HepG2 (cell line): ENCODE results near the gene FAM53C. TPM values are rescaled to one million over a fixed set of nuclear protein-coding genes. Genes with fewer than 3 reads are reported as not detected.

Source experiments
- ATAC-seq: fragments of 200-7000 bp; cut with Tn5 transposase; 3 replicates; pipeline ENCODE4 v1.9.1; 2020; ENCODE audit warnings: mild to moderate bottlenecking, moderate library complexity
- BruUV-seq: library from RNA; stranded (reverse); fragments of 400-500 nt; replicated peaks from 2 replicates; lab custom pipeline; 2021; lab: Mats Ljungman, UMichigan
- CTCF ChIA-PET: fragments of 300-600 bp; formaldehyde crosslinking; extraction: SDS; loops from one replicate; lab custom pipeline; 2021; ENCODE audit warnings: low total read pairs, inconsistent platforms, low intra/inter-chr PET ratio; lab: Yijun Ruan, JAX
- POLR2A ChIA-PET: fragments of 350-600 bp; sonication (Branson Sonifier 250); formaldehyde crosslinking; loops from one replicate; lab custom pipeline; 2020; ENCODE audit warnings: antibody characterized with exemption, inconsistent platforms; lab: Yijun Ruan, JAX
- DNase-seq: peaks from one replicate; pipeline ENCODE4 v3.0.0-alpha.2; 2015; ENCODE audit warnings: low spot score
- FAIRE-seq: peaks from 3 replicates; lab custom pipeline; 2011; peaks lifted over from hg19 to GRCh38; lab: Jason Lieb, UNC
- H2AFZ ChIP-seq: one replicate; pipeline ENCODE4 v1.6.1; 2011; ENCODE audit warnings: low read length, inconsistent platforms
- H3K27ac ChIP-seq: fragments of 300-600 bp; 3 replicates; pipeline ENCODE4 v1.8.0; 2011; ENCODE audit warnings: mixed run types, mild to moderate bottlenecking, mixed read lengths, low read length, inconsistent platforms; ENCODE audit not compliant: insufficient read depth; ENCODE audit errors: extremely low read length
- H3K27me3 ChIP-seq, 2 experiments: fragments of 200-600 bp in 1 of 2; 2 replicates in 1 of 2; 3 replicates in 1 of 2; pipeline versions ENCODE4 v1.6.0 to v1.8.0; 2011; ENCODE audit warnings: low read length in 2 of 2, mild to moderate bottlenecking in 2 of 2, moderate library complexity in 2 of 2, inconsistent platforms in 1 of 2; ENCODE audit not compliant: insufficient read depth in 2 of 2, control insufficient read depth in 1 of 2
- H3K36me3 ChIP-seq, 2 experiments: fragments of 200-600 bp in 1 of 2; replicated peaks in 1 of 2; 2 replicates in 1 of 2; 3 replicates in 1 of 2; pipeline versions ENCODE4 v1.5.1 to v1.8.0; 2011; ENCODE audit warnings: low read length in 2 of 2, inconsistent platforms in 1 of 2; ENCODE audit not compliant: insufficient read depth in 2 of 2, control insufficient read depth in 1 of 2
- H3K4me1 ChIP-seq: 2 replicates; pipeline ENCODE4 v1.5.1; 2012; ENCODE audit warnings: low read length, inconsistent platforms; ENCODE audit not compliant: insufficient read depth
- H3K4me2 ChIP-seq: 2 replicates; pipeline ENCODE4 v1.6.0; 2011; ENCODE audit warnings: low read depth, low read length, inconsistent platforms
- H3K4me3 ChIP-seq, 3 experiments: fragments of 200-600 bp in 1 of 3; sonication (generic), shearing (Covaris generic) in 1 of 3; replicated peaks in 1 of 3; 2 replicates each; pipeline ENCODE4 v1.5.1; 2011 to 2016; ENCODE audit warnings: low read length in 3 of 3, inconsistent platforms in 2 of 3, low read depth in 2 of 3, mild to moderate bottlenecking in 2 of 3, control low read depth in 1 of 3, mixed read lengths in 1 of 3; ENCODE audit not compliant: insufficient read depth in 1 of 3
- H3K79me2 ChIP-seq: one replicate; pipeline ENCODE4 v1.6.1; 2011; ENCODE audit warnings: low read length, inconsistent platforms; ENCODE audit not compliant: insufficient read depth
- H3K9ac ChIP-seq: 2 replicates; pipeline ENCODE4 v1.6.0; 2011; ENCODE audit warnings: mild to moderate bottlenecking, low read depth, low read length, inconsistent platforms; ENCODE audit not compliant: insufficient read depth
- H3K9me3 ChIP-seq: 2 replicates; pipeline ENCODE4 v1.5.1; 2012; ENCODE audit warnings: mild to moderate bottlenecking, low read length
- H4K20me1 ChIP-seq: 2 replicates; pipeline ENCODE4 v1.6.0; 2011; ENCODE audit warnings: inconsistent platforms, mild to moderate bottlenecking, low read length, moderate library complexity; ENCODE audit not compliant: insufficient read depth
- BHLHE40 ChIP-seq: IDR thresholded peaks from 2 replicates; pipeline ENCODE4 v1.6.1; 2011; ENCODE audit warnings: low read length, improper control_type of control experiment
- CAMTA2 ChIP-seq: sonication (generic); formaldehyde crosslinking; IDR thresholded peaks from 2 replicates; pipeline ENCODE4 v1.4.0; 2020; ENCODE audit warnings: mild to moderate bottlenecking, missing genetic modification reagents, borderline replicate concordance
- HNRNPK ChIP-seq: fragments of 200-400 bp; formaldehyde crosslinking; IDR thresholded peaks from 2 replicates; pipeline ENCODE4 v1.6.1; 2018; ENCODE audit warnings: low read length, low read depth, moderate library complexity, mild to moderate bottlenecking; ENCODE audit not compliant: poor library complexity, severe bottlenecking
- MAFG ChIP-seq: sonication (generic); formaldehyde crosslinking; IDR thresholded peaks from 2 replicates; pipeline ENCODE4 v1.5.1; 2020; ENCODE audit warnings: mild to moderate bottlenecking, missing genetic modification reagents
- MED8 ChIP-seq: sonication (generic); formaldehyde crosslinking; IDR thresholded peaks from 2 replicates; pipeline ENCODE4 v1.8.1; 2023; ENCODE audit warnings: mild to moderate bottlenecking, missing genetic modification reagents; ENCODE audit not compliant: insufficient replicate concordance
- POLR2AphosphoS2 ChIP-seq: IDR thresholded peaks from 2 replicates; pipeline ENCODE4 v1.6.1; 2011; ENCODE audit warnings: low read depth, low read length, improper control_type of control experiment
- ZFP36 ChIP-seq: fragments of 150-350 bp; IDR thresholded peaks from 2 replicates; pipeline ENCODE4 v1.6.1; 2018; ENCODE audit warnings: borderline replicate concordance, low read length, low read depth; ENCODE audit not compliant: partially characterized antibody
- ZNF235 ChIP-seq: sonication (generic); formaldehyde crosslinking; IDR thresholded peaks from 2 replicates; pipeline ENCODE4 v1.8.1; 2023; ENCODE audit warnings: mild to moderate bottlenecking, missing genetic modification reagents, borderline replicate concordance
- ZNF496 ChIP-seq: sonication (generic); formaldehyde crosslinking; IDR thresholded peaks from 2 replicates; pipeline ENCODE4 v1.8.1; 2023; ENCODE audit warnings: mild to moderate bottlenecking, moderate library complexity, missing genetic modification reagents; ENCODE audit not compliant: insufficient replicate concordance
- WGBS: methylation state at CpG from one replicate; pipeline ENCODE4 v1.1.6; 2017; ENCODE audit warnings: low lambda C conversion rate; 5-methylcytosine and 5-hydroxymethylcytosine counted together
- in situ Hi-C: cut with HindIII; loops from 2 replicates; pipeline ENCODE4 v1.10.0; 2017; ENCODE audit warnings: low pct_unique_long_range_greater_than_20kb; ENCODE audit not compliant: extremely low pct_ligation_motif_present
- intact Hi-C: fragments of 100-400 bp; cut with micrococcal nuclease; formaldehyde crosslinking; loops from one replicate; pipeline ENCODE4 v1.10.0; 2022; ENCODE audit not compliant: unreplicated experiment
- polyA plus RNA-seq, 8 experiments: library from polyadenylated mRNA; depleted of rRNA in 3 of 8; stranded (reverse) in 7 of 8; unstranded in 1 of 8; fragments of >200 nt; fragmentation: Illumina TruSeq in 4 of 8; extraction: Trizol in 4 of 8; gene quantifications; 2 replicates each; pipeline versions ENCODE4 v1.2.1 to v1.2.3, GENCODE V29; 2011 to 2016; ENCODE audit warnings: low read depth in 4 of 8, missing spikeins in 1 of 8, mixed read lengths in 1 of 8; ENCODE audit not compliant: insufficient read depth in 1 of 8
- total RNA-seq, 5 experiments: library from RNA; depleted of rRNA; stranded (reverse); fragments of >200 nt; fragmentation: Illumina TruSeq; extraction: Trizol; gene quantifications; 2 replicates each; pipeline ENCODE4 v1.2.3, GENCODE V29; 2016; ENCODE audit warnings: low read depth in 1 of 5

FAM53C gene
- total and polyA plus RNA-seq, 2 of the 13 experiments (the other 11 are each of a cell fraction or from before 2014, with no cell fraction given), result 26.9 to 30.1 TPM

GRCh38 chr5:138305797-138306196 lies 32.3 kb upstream of the FAM53C start:
- DNase-seq (peak; percentile 11), ATAC-seq (no peak), FAIRE-seq (no peak)
- H3K27ac ChIP-seq, result no peak overlapping the region
- H3K9me3 ChIP-seq, result no peaks in the 10 kb centered on the region
- no peak for TF ChIP-seq ZNF496 (CRISPR knock-in tag)
- TF ChIP-seq POLR2AphosphoS2, result no peak
- no peak for TF ChIP-seq MAFG
- no peak for TF ChIP-seq ZNF235 (CRISPR knock-in tag)
- no peak for TF ChIP-seq ZFP36
- no peak for TF ChIP-seq HNRNPK
- TF ChIP-seq MED8 (CRISPR knock-in tag), result no peak
- no peak for TF ChIP-seq CAMTA2 (CRISPR knock-in tag)
- no peak for TF ChIP-seq BHLHE40
- ChIA-PET CTCF (no interaction called here), POLR2A (interaction anchor here (1.2 kb wide), 1 partner anchor 32 kb away, joined by 3 read pairs; the partner anchor contains the start of gene FAM53C)
- H3K9ac ChIP-seq, result no peak overlapping the region
- intact Hi-C loops, result no loop called here
- peaks cover 9% of the 10 kb centered on the region for H3K4me1 ChIP-seq
- no peak overlapping the region for H2AFZ ChIP-seq
- no peaks in the 10 kb centered on the region for H3K79me2 ChIP-seq
- 100% methylated on average over 1 of the region's 1 CpG for WGBS
- H3K27me3 ChIP-seq, result no peaks in the 10 kb centered on the region
- no peak overlapping the region for H3K4me2 ChIP-seq
- H3K4me3 ChIP-seq, result no peak overlapping the region
- H3K36me3 ChIP-seq, result peaks cover 4 to 18% of the 10 kb centered on the region in 2 experiments; a peak in 4 of 5 replicates
- in situ Hi-C loops, result no loop called here
- no peaks in the 10 kb centered on the region for H4K20me1 ChIP-seq
- BruUV-seq, result no TSS peak
